B cell (primary cell): Measurements from ENCODE around the gene GCNT2. TPM values are rescaled to one million over a fixed set of nuclear protein-coding genes. Genes with fewer than 3 reads are reported as not detected.
"Not testable (repeated sequence)": the region's sequence is repeated elsewhere in the genome, so short reads cannot be mapped to it uniquely, and the experiment has no call there.

ENCODE experiments used
- ATAC-seq: fragments of 200-7000 bp; cut with Tn5 transposase; one replicate; pipeline ENCODE4 v1.10.0; 2021; ENCODE audit warnings: low read depth, mild to moderate bottlenecking, moderate number of reproducible peaks, moderate library complexity
- CTCF ChIA-PET: fragments of 350-600 bp; sonication (Branson Sonifier 250); formaldehyde crosslinking; loops from one replicate; lab custom pipeline; 2021; ENCODE audit warnings: antibody characterized with exemption, inconsistent platforms; lab: Charles Lee
- POLR2A ChIA-PET: fragments of 350-600 bp; sonication (Branson Sonifier 250); formaldehyde crosslinking; loops from one replicate; lab custom pipeline; 2021; ENCODE audit warnings: antibody characterized with exemption; lab: Charles Lee
- DNase-seq: peaks from one replicate; pipeline ENCODE4 v3.0.0; 2013
- H2AFZ ChIP-seq: 2 replicates; pipeline ENCODE4 v1.6.1; 2012; ENCODE audit warnings: mild to moderate bottlenecking, low read depth, low read length; ENCODE audit not compliant: insufficient read depth, poor library complexity, severe bottlenecking
- H3K27ac ChIP-seq, 2 donors: 1 replicate in 1 of 2; 2 replicates in 1 of 2; pipeline ENCODE4 v1.5.1; 2012 to 2013; ENCODE audit warnings: low read length in 2 of 2, mild to moderate bottlenecking in 2 of 2, moderate library complexity in 1 of 2
- H3K27me3 ChIP-seq, 4 experiments: fragments of 200-600 bp in 1 of 4; sonication (generic) in 1 of 4; replicated peaks in 1 of 4; 1 replicate in 2 of 4; 2 replicates in 2 of 4; pipeline versions ENCODE4 v1.6.1 to v1.7.0; 2013 to 2016; ENCODE audit warnings: low read length in 3 of 4, mild to moderate bottlenecking in 2 of 4, mixed read lengths in 1 of 4, moderate library complexity in 1 of 4; ENCODE audit not compliant: insufficient read depth in 4 of 4, control insufficient read depth in 3 of 4; ENCODE audit errors: control extremely low read depth in 1 of 4
- H3K36me3 ChIP-seq, 2 experiments: replicated peaks in 1 of 2; 1 replicate in 1 of 2; 2 replicates in 1 of 2; pipeline versions ENCODE4 v1.6.1 to v1.7.1; 2013; ENCODE audit warnings: low read length in 1 of 2; ENCODE audit not compliant: insufficient read depth in 2 of 2, control insufficient read depth in 1 of 2; ENCODE audit errors: control extremely low read depth in 1 of 2, extremely low read depth in 1 of 2
- H3K4me1 ChIP-seq, 2 donors: fragments of 200-600 bp in 1 of 2; sonication (generic) in 1 of 2; 1 replicate in 1 of 2; 2 replicates in 1 of 2; pipeline versions ENCODE4 v1.5.1 to v1.6.1; 2013 to 2017; ENCODE audit warnings: low read length in 2 of 2; ENCODE audit not compliant: control insufficient read depth in 2 of 2, insufficient read depth in 2 of 2
- H3K4me2 ChIP-seq: replicated peaks from 2 replicates; pipeline ENCODE3; 2012; ENCODE audit warnings: mild to moderate bottlenecking, low read depth, low read length; ENCODE audit not compliant: poor library complexity, severe bottlenecking
- H3K4me3 ChIP-seq, 5 experiments: fragments of 200-600 bp in 1 of 5; sonication (generic) in 1 of 5; 1 replicate in 3 of 5; 2 replicates in 2 of 5; pipeline versions ENCODE4 v1.5.1 to v1.7.0; 2011 to 2016; ENCODE audit warnings: low read length in 4 of 5, mild to moderate bottlenecking in 4 of 5, low read depth in 2 of 5, control low read depth in 1 of 5, moderate library complexity in 1 of 5; ENCODE audit not compliant: insufficient read depth in 1 of 5; ENCODE audit errors: control extremely low read depth in 1 of 5, extremely low read depth in 1 of 5
- H3K79me2 ChIP-seq: fragments of 200-600 bp; sonication (generic); one replicate; pipeline ENCODE4 v1.6.0; 2016; ENCODE audit warnings: low read length; ENCODE audit not compliant: control insufficient read depth, insufficient read depth
- H3K9ac ChIP-seq: fragments of 200-600 bp; sonication (generic); 2 replicates; pipeline ENCODE4 v1.6.1; 2017; ENCODE audit warnings: mild to moderate bottlenecking, low read length, moderate library complexity
- H3K9me3 ChIP-seq, 3 donors: one replicate each; pipeline versions ENCODE4 v1.6.1 to v1.7.1; 2013; ENCODE audit warnings: low read length in 2 of 3; ENCODE audit not compliant: control insufficient read depth in 2 of 3, insufficient read depth in 1 of 3; ENCODE audit errors: control extremely low read depth in 1 of 3
- H4K20me1 ChIP-seq: 2 replicates; pipeline ENCODE4 v1.6.0; 2012; ENCODE audit warnings: mild to moderate bottlenecking, low read length; ENCODE audit not compliant: insufficient read depth, control insufficient read depth, poor library complexity, severe bottlenecking
- H3K27ac Mint-ChIP-seq: one replicate; pipeline ENCODE4 v1.8.0; 2021; ENCODE audit warnings: mixed read lengths
- H3K27me3 Mint-ChIP-seq: one replicate; pipeline ENCODE4 v1.8.0; 2021; ENCODE audit warnings: mixed read lengths
- H3K4me1 Mint-ChIP-seq: one replicate; pipeline ENCODE4 v1.8.0; 2021; ENCODE audit warnings: mixed read lengths
- H3K4me3 Mint-ChIP-seq: one replicate; pipeline ENCODE4 v1.8.0; 2021; ENCODE audit warnings: mixed read lengths
- H3K9me3 Mint-ChIP-seq: one replicate; pipeline ENCODE4 v1.8.0; 2022; ENCODE audit warnings: mixed read lengths; ENCODE audit not compliant: insufficient read depth
- CTCF ChIP-seq: fragments of 200-600 bp; IDR thresholded peaks from one replicate; pipeline ENCODE4 v1.8.0; 2022; ENCODE audit warnings: antibody characterized with exemption, mild to moderate bottlenecking
- EZH2 ChIP-seq: IDR thresholded peaks from 2 replicates; pipeline ENCODE4 v1.6.1; 2012; ENCODE audit warnings: borderline replicate concordance, low read depth, mild to moderate bottlenecking, moderate library complexity, low read length; ENCODE audit not compliant: insufficient read depth, poor library complexity, severe bottlenecking
- WGBS: methylation state at CpG from one replicate; pipeline ENCODE4 v1.1.5; 2013; ENCODE audit warnings: missing lambda C conversion rate; ENCODE audit not compliant: insufficient coverage; 5-methylcytosine and 5-hydroxymethylcytosine counted together
- intact Hi-C: fragments of 100-400 bp; cut with micrococcal nuclease; formaldehyde crosslinking; loops from one replicate; pipeline ENCODE4 v1.10.0; 2022
- polyA plus RNA-seq: library from polyadenylated mRNA; depleted of rRNA; stranded (reverse); fragments of >200 nt; gene quantifications from 2 replicates; pipeline ENCODE4 v1.2.3, GENCODE V29; 2012
- total RNA-seq, 2 donors: library from RNA; stranded (reverse); fragments of 120-200 nt in 1 of 2; gene quantifications; 1 replicate in 1 of 2; 2 replicates in 1 of 2; pipeline versions ENCODE4 v1.2.3 to v1.2.4, GENCODE V29; 2013 to 2022

Gene GCNT2
- total and polyA plus RNA-seq, 2 donors (not counting 1 experiment from before 2014, with no cell fraction given), result 6.8 to 32.1 TPM

DNA sequence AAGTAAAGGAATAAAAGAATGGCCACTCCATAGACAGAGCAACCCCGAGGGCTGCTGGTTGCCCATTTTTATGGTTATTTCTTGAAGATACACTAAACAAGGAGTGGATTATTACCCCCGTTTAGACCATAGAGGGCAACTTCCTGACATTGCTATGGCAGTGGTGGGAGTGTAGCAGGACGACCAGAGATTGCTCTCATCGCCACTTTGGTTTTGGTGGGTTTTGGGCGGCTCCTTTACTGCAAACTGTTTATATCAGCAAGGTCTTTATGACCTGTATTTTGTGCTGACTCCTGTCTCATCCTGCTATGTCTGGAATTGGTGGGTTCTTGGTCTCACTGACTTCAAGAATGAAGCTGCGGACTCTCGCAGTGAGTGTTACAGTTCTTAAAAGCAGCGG is 94.5 kb downstream of the GCNT2 start:
- intact Hi-C loops, result no loop called here
- 97% methylated on average over 7 of the region's 8 CpGs for WGBS
- Histone ChIP-seq H3K4me2 (no peak overlapping the region), H2AFZ (no peak overlapping the region), H3K36me3 (no peaks in the 10 kb centered on the region), H4K20me1 (peaks cover 15% of the 10 kb centered on the region), H3K27ac (no peak overlapping the region), H3K27me3 (no peaks in the 10 kb centered on the region), H3K4me1 (no peaks in the 10 kb centered on the region), H3K9ac (no peak overlapping the region), H3K4me3 (no peak overlapping the region), H3K79me2 (peaks cover 15% of the 10 kb centered on the region), H3K9me3 (no peaks in the 10 kb centered on the region)
- CTCF ChIA-PET, result no interaction called here
- ATAC-seq (no peak), DNase-seq (no peak)
- H3K27ac Mint-ChIP-seq, result no peak overlapping the region
- TF ChIP-seq CTCF, result no peak
- no peak for TF ChIP-seq EZH2
- H3K4me3 Mint-ChIP-seq, result no peak overlapping the region
- POLR2A ChIA-PET, result no interaction called here
- H3K4me1 Mint-ChIP-seq, result peaks cover 7% of the 10 kb centered on the region
- H3K27me3 Mint-ChIP-seq, result no peaks in the 10 kb centered on the region
- no peaks in the 10 kb centered on the region for H3K9me3 Mint-ChIP-seq

DNA sequence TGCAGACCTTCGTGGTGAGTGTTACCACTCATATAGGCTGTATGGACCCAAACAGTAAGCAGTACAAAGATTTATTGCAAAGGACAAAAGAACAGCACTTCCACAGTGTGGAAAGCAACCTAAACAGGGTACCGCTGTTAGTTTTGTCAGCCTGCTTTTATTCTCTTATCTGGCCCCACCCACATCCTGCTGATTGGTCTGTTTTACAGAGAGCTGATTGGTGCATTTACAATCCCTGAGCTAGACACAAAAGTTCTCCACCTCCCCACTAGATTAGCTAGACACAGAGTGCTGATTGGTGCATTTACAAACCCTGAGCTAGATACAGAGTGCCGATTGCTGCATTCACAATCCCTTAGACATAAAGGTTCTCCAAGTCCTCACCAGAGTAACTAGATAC is 95.1 kb downstream of the GCNT2 start:
- DNase-seq, H3K27ac ChIP-seq, H3K9ac ChIP-seq, H3K9me3 Mint-ChIP-seq, H3K9me3 ChIP-seq, H3K4me3 Mint-ChIP-seq, H3K27me3 ChIP-seq, H3K36me3 ChIP-seq, CTCF ChIA-PET, H3K27me3 Mint-ChIP-seq, H3K4me1 Mint-ChIP-seq, POLR2A ChIA-PET, H3K4me3 ChIP-seq, ATAC-seq, intact Hi-C loops, H2AFZ ChIP-seq, H3K4me1 ChIP-seq, H3K4me2 ChIP-seq: not testable (repeated sequence)
- H3K79me2 ChIP-seq, result peaks cover 15% of the 10 kb centered on the region
- H3K27ac Mint-ChIP-seq, result peak overlapping the region; percentile 50
- 93% methylated on average over 2 of the region's 3 CpGs for WGBS
- peaks cover 15% of the 10 kb centered on the region for H4K20me1 ChIP-seq
